OCI-LY1 (cell line): ENCODE data around the gene S100G.

Experiments
- H2AFZ ChIP-seq: fragments of 200-600 bp; sonication (generic), shearing (Covaris generic); 2 replicates; pipeline ENCODE4 v1.6.0; 2014; ENCODE audit warnings: antibody characterized with exemption, mild to moderate bottlenecking, low read length
- H3F3A ChIP-seq: fragments of 200-600 bp; sonication (generic), shearing (Covaris generic); 2 replicates; pipeline ENCODE4 v1.6.0; 2014; ENCODE audit warnings: mild to moderate bottlenecking, antibody characterized with exemption, low read length, moderate library complexity; ENCODE audit not compliant: insufficient read depth
- H3K27ac ChIP-seq: fragments of 200-600 bp; sonication (generic); 2 replicates; pipeline ENCODE4 v1.5.1; 2014; ENCODE audit warnings: low read length, mixed run types, mild to moderate bottlenecking, low read depth; ENCODE audit not compliant: poor library complexity, severe bottlenecking
- H3K27me3 ChIP-seq: fragments of 200-600 bp; sonication (generic); 2 replicates; pipeline ENCODE4 v1.6.0; 2014; ENCODE audit warnings: antibody characterized with exemption, mild to moderate bottlenecking, low read length, moderate library complexity; ENCODE audit not compliant: insufficient read depth
- H3K36me3 ChIP-seq: fragments of 200-600 bp; sonication (generic); 2 replicates; pipeline ENCODE4 v1.6.1; 2014; ENCODE audit warnings: mild to moderate bottlenecking, antibody characterized with exemption, low read length, moderate library complexity, mixed read lengths; ENCODE audit not compliant: insufficient read depth
- H3K4me1 ChIP-seq: fragments of 200-600 bp; sonication (generic); 2 replicates; pipeline ENCODE4 v1.5.1; 2014; ENCODE audit warnings: mild to moderate bottlenecking, low read length, moderate library complexity; ENCODE audit not compliant: insufficient read depth, severe bottlenecking
- H3K4me2 ChIP-seq: fragments of 200-600 bp; sonication (generic), shearing (Covaris generic); 2 replicates; pipeline ENCODE4 v1.6.1; 2014; ENCODE audit warnings: low read length
- H3K4me3 ChIP-seq: fragments of 200-600 bp; sonication (generic); 2 replicates; pipeline ENCODE4 v1.5.1; 2014; ENCODE audit warnings: low read length, low read depth, mild to moderate bottlenecking, mixed read lengths; ENCODE audit not compliant: poor library complexity, severe bottlenecking
- H3K79me2 ChIP-seq: fragments of 200-600 bp; shearing (Covaris generic); 2 replicates; pipeline ENCODE4 v1.6.1; 2016; ENCODE audit warnings: mixed run types, low read length, mixed read lengths; ENCODE audit not compliant: insufficient read depth
- H3K9ac ChIP-seq: fragments of 200-600 bp; sonication (generic), shearing (Covaris generic); 2 replicates; pipeline ENCODE4 v1.6.1; 2014; ENCODE audit warnings: mild to moderate bottlenecking, low read length, mixed read lengths
- H3K9me2 ChIP-seq: fragments of 200-600 bp; sonication (generic), shearing (Covaris generic); 2 replicates; pipeline ENCODE4 v1.6.1; 2014; ENCODE audit warnings: low read depth, mild to moderate bottlenecking, low read length, mixed read lengths
- H3K9me3 ChIP-seq: fragments of 200-600 bp; shearing (Covaris generic); 2 replicates; pipeline ENCODE4 v1.6.1; 2014; ENCODE audit warnings: low read length, mixed read lengths
- H4K20me1 ChIP-seq: fragments of 200-600 bp; sonication (generic), shearing (Covaris generic); 2 replicates; pipeline ENCODE4 v1.6.0; 2016; ENCODE audit warnings: mild to moderate bottlenecking, low read length; ENCODE audit not compliant: insufficient read depth
- EZH2 ChIP-seq: fragments of 200-600 bp; sonication (generic), shearing (Covaris generic); IDR thresholded peaks from 2 replicates; pipeline ENCODE4 v1.8.0; 2017; ENCODE audit warnings: borderline replicate concordance, mixed run types, mild to moderate bottlenecking, antibody characterized with exemption, low read length, moderate library complexity, mixed read lengths
- TF ChIP-seq, protein P1 (sequence below): fragments of 200-600 bp; sonication (generic), shearing (Covaris generic); IDR thresholded peaks from 2 replicates; pipeline ENCODE4 v1.5.1; 2017; ENCODE audit warnings: mild to moderate bottlenecking, antibody characterized with exemption, low read length, moderate library complexity, mixed read lengths

Gene S100G

DNA sequence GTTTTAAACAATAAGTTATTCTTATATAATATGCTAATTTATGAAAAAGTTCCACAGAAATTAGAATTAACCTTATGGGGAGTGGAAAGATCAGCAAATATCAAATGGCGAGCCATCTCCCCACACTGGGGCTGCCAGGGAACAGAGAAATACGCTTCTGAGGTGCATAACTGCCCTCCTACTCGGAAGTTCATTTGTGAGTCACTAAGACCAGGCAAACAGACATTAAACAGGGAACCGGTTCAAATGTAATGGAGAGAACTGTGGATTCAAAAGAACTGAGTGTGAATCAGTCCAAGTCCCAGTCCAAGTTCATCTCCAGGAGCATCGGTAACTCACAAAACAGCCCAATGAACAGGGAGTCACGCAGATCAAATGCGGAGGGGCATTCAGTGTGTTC is 11.4 kb upstream of the S100G start:
- TF ChIP-seq, protein P1, sequence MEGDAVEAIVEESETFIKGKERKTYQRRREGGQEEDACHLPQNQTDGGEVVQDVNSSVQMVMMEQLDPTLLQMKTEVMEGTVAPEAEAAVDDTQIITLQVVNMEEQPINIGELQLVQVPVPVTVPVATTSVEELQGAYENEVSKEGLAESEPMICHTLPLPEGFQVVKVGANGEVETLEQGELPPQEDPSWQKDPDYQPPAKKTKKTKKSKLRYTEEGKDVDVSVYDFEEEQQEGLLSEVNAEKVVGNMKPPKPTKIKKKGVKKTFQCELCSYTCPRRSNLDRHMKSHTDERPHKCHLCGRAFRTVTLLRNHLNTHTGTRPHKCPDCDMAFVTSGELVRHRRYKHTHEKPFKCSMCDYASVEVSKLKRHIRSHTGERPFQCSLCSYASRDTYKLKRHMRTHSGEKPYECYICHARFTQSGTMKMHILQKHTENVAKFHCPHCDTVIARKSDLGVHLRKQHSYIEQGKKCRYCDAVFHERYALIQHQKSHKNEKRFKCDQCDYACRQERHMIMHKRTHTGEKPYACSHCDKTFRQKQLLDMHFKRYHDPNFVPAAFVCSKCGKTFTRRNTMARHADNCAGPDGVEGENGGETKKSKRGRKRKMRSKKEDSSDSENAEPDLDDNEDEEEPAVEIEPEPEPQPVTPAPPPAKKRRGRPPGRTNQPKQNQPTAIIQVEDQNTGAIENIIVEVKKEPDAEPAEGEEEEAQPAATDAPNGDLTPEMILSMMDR, result no peak
- TF ChIP-seq EZH2, result no peak
- H4K20me1 ChIP-seq, result no peaks in the 10 kb centered on the region
- no peaks in the 10 kb centered on the region for H3K9me3 ChIP-seq
- H3K4me3 ChIP-seq, result no peak overlapping the region
- no peak overlapping the region for H3K9ac ChIP-seq
- no peaks in the 10 kb centered on the region for H3F3A ChIP-seq
- H3K27ac ChIP-seq, result no peak overlapping the region
- no peak overlapping the region for H3K4me2 ChIP-seq
- H3K27me3 ChIP-seq, result no peaks in the 10 kb centered on the region
- H3K9me2 ChIP-seq, result no peaks in the 10 kb centered on the region
- no peaks in the 10 kb centered on the region for H3K4me1 ChIP-seq
- H2AFZ ChIP-seq, result no peak overlapping the region
- H3K79me2 ChIP-seq, result no peaks in the 10 kb centered on the region
- peaks cover 25% of the 10 kb centered on the region for H3K36me3 ChIP-seq

DNA sequence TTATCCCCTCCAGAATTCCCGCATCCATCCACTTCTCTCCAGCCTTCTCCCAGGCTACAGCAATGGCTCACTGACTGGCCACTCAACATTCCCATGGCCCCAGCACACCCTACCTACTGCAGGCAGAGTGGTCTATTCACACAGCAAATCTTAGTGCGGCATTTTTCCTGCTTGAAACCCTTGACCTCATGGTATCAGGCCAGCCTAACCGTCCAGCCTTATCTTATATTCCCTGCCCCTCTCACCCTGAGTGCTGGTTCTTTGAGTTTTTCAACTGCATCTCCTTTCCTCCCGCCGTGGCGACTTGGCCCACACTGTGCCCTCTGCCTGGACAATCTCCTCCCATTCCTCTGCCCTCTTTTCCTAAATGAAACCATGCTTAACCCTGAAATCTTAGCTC is 10.0 kb upstream of the S100G start:
- H3K9me3 ChIP-seq, result no peaks in the 10 kb centered on the region
- no peaks in the 10 kb centered on the region for H3K4me1 ChIP-seq
- no peak overlapping the region for H3K9ac ChIP-seq

DNA sequence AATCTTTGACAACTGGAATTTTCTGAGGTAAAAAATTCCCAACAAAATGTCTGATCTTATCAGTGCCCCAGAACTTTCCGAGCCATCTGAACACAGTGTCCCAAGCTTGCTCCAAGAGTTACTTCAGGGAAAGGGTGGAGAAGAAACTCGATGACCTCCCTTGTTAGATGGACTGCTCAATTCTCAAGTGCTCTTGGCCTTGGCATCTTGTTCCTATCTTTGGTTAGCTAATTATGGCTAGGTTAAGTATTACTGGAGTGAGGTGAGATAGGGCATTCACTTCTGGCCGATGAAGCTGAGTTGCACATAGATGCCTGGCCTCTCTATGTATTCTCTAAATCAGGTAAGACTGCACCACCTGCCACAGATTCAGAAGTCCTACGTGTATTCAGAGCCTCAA is 9.1 kb upstream of the S100G start:
- Histone ChIP-seq H3F3A (no peaks in the 10 kb centered on the region), H3K4me1 (no peaks in the 10 kb centered on the region), H2AFZ (no peak overlapping the region), H3K9me2 (no peaks in the 10 kb centered on the region), H3K4me2 (no peak overlapping the region), H3K9me3 (no peaks in the 10 kb centered on the region), H3K9ac (no peak overlapping the region), H3K27ac (no peak overlapping the region), H3K4me3 (no peak overlapping the region), H4K20me1 (no peaks in the 10 kb centered on the region), H3K27me3 (no peaks in the 10 kb centered on the region), H3K79me2 (no peaks in the 10 kb centered on the region), H3K36me3 (peaks cover 22% of the 10 kb centered on the region)
- TF ChIP-seq, protein P1, result no peak
- no peak for TF ChIP-seq EZH2

More for the DNA sequence above, 10.0 kb upstream of the S100G start:
- Histone ChIP-seq H3K36me3 (peaks cover 22% of the 10 kb centered on the region), H3F3A (no peaks in the 10 kb centered on the region), H4K20me1 (no peaks in the 10 kb centered on the region), H2AFZ (no peak overlapping the region), H3K27me3 (no peaks in the 10 kb centered on the region), H3K79me2 (no peaks in the 10 kb centered on the region), H3K9me2 (no peaks in the 10 kb centered on the region), H3K27ac (no peak overlapping the region), H3K4me2 (no peak overlapping the region), H3K4me3 (no peak overlapping the region)
- TF ChIP-seq, protein P1, result no peak
- TF ChIP-seq EZH2, result no peak
